ENCODE measurements around the gene RCN2.

RCN2 gene

GRCh38 chr15:76996076-76996525, 64.6 kb downstream of the RCN2 start:
- no peak for DNase-seq

- DNase-seq: no peak
Observed at GRCh38 chr15:76996526-76997401, 65.2 kb downstream of the RCN2 start.

- DNase-seq: no peak
Observed at GRCh38 chr15:76998663-76999285, 67.2 kb downstream of the RCN2 start.

- no peak for DNase-seq
Observed at GRCh38 chr15:76999996-77000395, 68.4 kb downstream of the RCN2 start.

- DNase-seq: no peak
Observed at GRCh38 chr15:77001351-77001750, 69.8 kb downstream of the RCN2 start.

GRCh38 chr15:77001966-77002365, 70.4 kb downstream of the RCN2 start:
- DNase-seq: no peak

GRCh38 chr15:77002436-77002835, 70.9 kb downstream of the RCN2 start:
- DNase-seq: no peak

GRCh38 chr15:77002954-77003912, 71.7 kb downstream of the RCN2 start:
- DNase-seq: no peak
